ENCODE results near the gene DLG2.

Gene DLG2

GRCh38 chr11:84524422-84525051 is 1102.6 kb downstream of the DLG2 start:
- DNase-seq: peak; percentile 30

- DNase-seq: peak; percentile 41
These were observed 1104.8 kb downstream of the DLG2 start for GRCh38 chr11:84522331-84522730.

- no peak for DNase-seq
These were observed 1108.4 kb downstream of the DLG2 start for GRCh38 chr11:84518631-84519183.

- DNase-seq: no peak
These were observed 1112.7 kb downstream of the DLG2 start for GRCh38 chr11:84514436-84514835.

GRCh38 chr11:84503503-84503902 is 1123.6 kb downstream of the DLG2 start:
- no peak for DNase-seq

GRCh38 chr11:84501750-84502149 is 1125.4 kb downstream of the DLG2 start:
- no peak for DNase-seq

- peak; percentile 98 for DNase-seq
These were observed 1129.1 kb downstream of the DLG2 start for GRCh38 chr11:84497981-84498411.

GRCh38 chr11:84497181-84497580 is 1130.0 kb downstream of the DLG2 start:
- no peak for DNase-seq

GRCh38 chr11:84496122-84496521 is 1131.0 kb downstream of the DLG2 start:
- DNase-seq: no peak

GRCh38 chr11:84480131-84480530 is 1147.0 kb downstream of the DLG2 start:
- DNase-seq: no peak

- peak; percentile 36 for DNase-seq
These were observed 1150.6 kb downstream of the DLG2 start for GRCh38 chr11:84476581-84476980.

GRCh38 chr11:84471501-84471900 is 1155.6 kb downstream of the DLG2 start:
- DNase-seq: no peak

GRCh38 chr11:84468235-84468634 is 1158.9 kb downstream of the DLG2 start:
- no peak for DNase-seq

GRCh38 chr11:84465040-84465439 is 1162.1 kb downstream of the DLG2 start:
- DNase-seq: peak; percentile 7

GRCh38 chr11:84455691-84456090 is 1171.5 kb downstream of the DLG2 start:
- no peak for DNase-seq

- no peak for DNase-seq
These were observed 1174.9 kb downstream of the DLG2 start for GRCh38 chr11:84452211-84452610.

GRCh38 chr11:84438565-84438964 is 1188.6 kb downstream of the DLG2 start:
- no peak for DNase-seq

- peak; percentile 8 for DNase-seq
These were observed 1189.8 kb downstream of the DLG2 start for GRCh38 chr11:84437071-84437980.

- no peak for DNase-seq
These were observed 1196.5 kb downstream of the DLG2 start for GRCh38 chr11:84430661-84431060.

GRCh38 chr11:84425673-84426072 is 1201.5 kb downstream of the DLG2 start:
- no peak for DNase-seq

GRCh38 chr11:84420271-84420670 is 1206.9 kb downstream of the DLG2 start:
- peak; percentile 40 for DNase-seq

GRCh38 chr11:84419616-84420015 is 1207.5 kb downstream of the DLG2 start:
- no peak for DNase-seq

- no peak for DNase-seq
These were observed 1212.2 kb downstream of the DLG2 start for GRCh38 chr11:84414920-84415319.

- no peak for DNase-seq
These were observed 1213.6 kb downstream of the DLG2 start for GRCh38 chr11:84413549-84413948.

All from fibroblast of skin of right biceps (primary cell).